GM18519 (cell line): ENCODE results near the gene KIF9.
"Not testable (repeated sequence)": the region's sequence is repeated elsewhere in the genome, so short reads cannot be mapped to it uniquely, and the experiment has no call there.

ENCODE experiments used
- ATAC-seq: cut with Tn5 transposase; IDR thresholded peaks from one replicate; pipeline ENCODE4 v1.9.1; 2021; ENCODE audit warnings: mild to moderate bottlenecking, moderate library complexity; ENCODE audit not compliant: unreplicated experiment, low FRiP score

KIF9 gene

GRCh38 chr3:47193871-47194859 lies 88.4 kb downstream of the KIF9 start:
- ATAC-seq = no peak

GRCh38 chr3:47186285-47186684 lies 96.3 kb downstream of the KIF9 start:
- ATAC-seq = no peak

GRCh38 chr3:47181685-47182084 lies 100.9 kb downstream of the KIF9 start:
- not testable (repeated sequence) for ATAC-seq

GRCh38 chr3:47180011-47180410 lies 102.6 kb downstream of the KIF9 start:
- not testable (repeated sequence) for ATAC-seq
